Central memory CD8-positive, alpha-beta T cell (primary cell): ENCODE measurements around the gene TUT1.

Source experiments
- ATAC-seq: fragments of 150-1000 bp; cut with Tn5 transposase; replicated peaks from 2 replicates; pipeline ENCODE4 v1.10.0; 2022; ENCODE audit warnings: mild to moderate bottlenecking, moderate FRiP score, moderate number of reproducible peaks; ENCODE audit not compliant: poor library complexity, severe bottlenecking; ENCODE audit errors: extremely low read depth
- DNase-seq, 2 donors: peaks; one replicate each; pipeline ENCODE4 v3.0.0; 2021; ENCODE audit warnings: low spot score in 2 of 2
- H3K27ac Mint-ChIP-seq: one replicate; pipeline ENCODE4 v1.8.0; 2022; ENCODE audit warnings: low read depth, mild to moderate bottlenecking, moderate library complexity, mixed read lengths
- H3K27me3 Mint-ChIP-seq: one replicate; pipeline ENCODE4 v1.8.0; 2022; ENCODE audit warnings: mixed read lengths
- H3K36me3 Mint-ChIP-seq: one replicate; pipeline ENCODE4 v1.8.0; 2022; ENCODE audit warnings: mild to moderate bottlenecking, moderate library complexity, mixed read lengths; ENCODE audit not compliant: insufficient read depth
- H3K4me1 Mint-ChIP-seq: one replicate; pipeline ENCODE4 v1.8.0; 2022; ENCODE audit warnings: mixed read lengths
- H3K4me3 Mint-ChIP-seq: one replicate; pipeline ENCODE4 v1.8.0; 2022; ENCODE audit warnings: mild to moderate bottlenecking, moderate library complexity, mixed read lengths
- H3K9me3 Mint-ChIP-seq: one replicate; pipeline ENCODE4 v1.8.0; 2022; ENCODE audit warnings: mixed read lengths

TUT1 gene

GRCh38 chr11:62546244-62546928 is 44.9 kb downstream of the TUT1 start, which contains the start of gene AHNAK:
TSS of gene AHNAK (minus strand) at chr11:62546806. CDS start at chr11:62536098, 10,708 bp downstream.
- peak within 1 kb of the TSS; percentile 96 for H3K27ac Mint-ChIP-seq
- DNase-seq (peak in 1 of 2 donors; percentile 66), ATAC-seq (peak; percentile 37)
- H3K4me1 Mint-ChIP-seq = peaks cover 64% of the 10 kb centered on the region
- H3K9me3 Mint-ChIP-seq = no peaks in the 10 kb centered on the region
- H3K27me3 Mint-ChIP-seq = no peaks in the 10 kb centered on the region
- H3K4me3 Mint-ChIP-seq = peak within 1 kb of the TSS; percentile 99
- peaks cover 61% of the 10 kb centered on the region for H3K36me3 Mint-ChIP-seq

GRCh38 chr11:62545437-62546243 is 45.7 kb downstream of the TUT1 start:
- peak overlapping the region; percentile 96 for H3K27ac Mint-ChIP-seq
- DNase-seq = no peak
- H3K4me1 Mint-ChIP-seq = peaks cover 64% of the 10 kb centered on the region
- ATAC-seq = peak; percentile 17
- no peaks in the 10 kb centered on the region for H3K27me3 Mint-ChIP-seq
- H3K9me3 Mint-ChIP-seq = no peaks in the 10 kb centered on the region
- peaks cover 67% of the 10 kb centered on the region for H3K36me3 Mint-ChIP-seq
- peak overlapping the region; percentile 99 for H3K4me3 Mint-ChIP-seq

GRCh38 chr11:62544581-62545436 is 46.5 kb downstream of the TUT1 start:
- DNase-seq (no peak), ATAC-seq (no peak)
- H3K9me3 Mint-ChIP-seq = no peaks in the 10 kb centered on the region
- no peaks in the 10 kb centered on the region for H3K27me3 Mint-ChIP-seq
- peaks cover 63% of the 10 kb centered on the region for H3K4me1 Mint-ChIP-seq
- peaks cover 65% of the 10 kb centered on the region for H3K36me3 Mint-ChIP-seq
- H3K27ac Mint-ChIP-seq = peak overlapping the region; percentile 96
- H3K4me3 Mint-ChIP-seq = peak overlapping the region; percentile 99

GRCh38 chr11:62543680-62544444 is 47.5 kb downstream of the TUT1 start:
- DNase-seq = no peak
- peak overlapping the region; percentile 99 for H3K4me3 Mint-ChIP-seq
- peaks cover 72% of the 10 kb centered on the region for H3K4me1 Mint-ChIP-seq
- ATAC-seq = no peak
- H3K9me3 Mint-ChIP-seq = no peaks in the 10 kb centered on the region
- no peaks in the 10 kb centered on the region for H3K27me3 Mint-ChIP-seq
- H3K27ac Mint-ChIP-seq = peak overlapping the region; percentile 96
- H3K36me3 Mint-ChIP-seq = peaks cover 68% of the 10 kb centered on the region

GRCh38 chr11:62542750-62543567 is 48.4 kb downstream of the TUT1 start:
- H3K36me3 Mint-ChIP-seq = peaks cover 69% of the 10 kb centered on the region
- peak; percentile 49 for ATAC-seq
- no peaks in the 10 kb centered on the region for H3K27me3 Mint-ChIP-seq
- H3K4me3 Mint-ChIP-seq = peak overlapping the region; percentile 99
- H3K27ac Mint-ChIP-seq = peak overlapping the region; percentile 96
- peaks cover 77% of the 10 kb centered on the region for H3K4me1 Mint-ChIP-seq
- peak; percentile 63 to 64 for DNase-seq
- no peaks in the 10 kb centered on the region for H3K9me3 Mint-ChIP-seq

GRCh38 chr11:62542111-62542745 is 49.1 kb downstream of the TUT1 start:
- H3K27ac Mint-ChIP-seq = peak overlapping the region; percentile 96
- H3K36me3 Mint-ChIP-seq = peaks cover 71% of the 10 kb centered on the region
- ATAC-seq = no peak
- DNase-seq = no peak
- peaks cover 69% of the 10 kb centered on the region for H3K4me1 Mint-ChIP-seq
- no peaks in the 10 kb centered on the region for H3K27me3 Mint-ChIP-seq
- no peaks in the 10 kb centered on the region for H3K9me3 Mint-ChIP-seq
- peak overlapping the region; percentile 99 for H3K4me3 Mint-ChIP-seq

- peak overlapping the region; percentile 96 for H3K27ac Mint-ChIP-seq
- H3K27me3 Mint-ChIP-seq = no peaks in the 10 kb centered on the region
- peak; percentile 1 for ATAC-seq
- H3K36me3 Mint-ChIP-seq = peaks cover 75% of the 10 kb centered on the region
- H3K4me3 Mint-ChIP-seq = peak overlapping the region; percentile 99
- H3K9me3 Mint-ChIP-seq = no peaks in the 10 kb centered on the region
- peaks cover 74% of the 10 kb centered on the region for H3K4me1 Mint-ChIP-seq
- DNase-seq = no peak
Observed at GRCh38 chr11:62540804-62541701, 50.3 kb downstream of the TUT1 start.

GRCh38 chr11:62539238-62539925 is 51.9 kb downstream of the TUT1 start:
- Mint-ChIP-seq H3K4me1 (peaks cover 69% of the 10 kb centered on the region), H3K9me3 (no peaks in the 10 kb centered on the region), H3K4me3 (peak overlapping the region; percentile 63), H3K36me3 (peaks cover 75% of the 10 kb centered on the region), H3K27me3 (no peaks in the 10 kb centered on the region), H3K27ac (peak overlapping the region; percentile 93)
- ATAC-seq (no peak), DNase-seq (no peak)

- Mint-ChIP-seq H3K4me3 (peak overlapping the region; percentile 63), H3K27me3 (no peaks in the 10 kb centered on the region), H3K4me1 (peaks cover 62% of the 10 kb centered on the region), H3K36me3 (peaks cover 75% of the 10 kb centered on the region), H3K9me3 (no peaks in the 10 kb centered on the region), H3K27ac (peak overlapping the region; percentile 93)
- ATAC-seq (no peak), DNase-seq (no peak)
Observed at GRCh38 chr11:62538470-62539237, 52.7 kb downstream of the TUT1 start.
